Mesendoderm (in vitro differentiated cells): Measurements from ENCODE around the gene SSBP3.

Source experiments
- DNase-seq: peaks from one replicate; pipeline ENCODE4 v3.0.0; 2013
- H2AK5ac ChIP-seq: 2 replicates; pipeline ENCODE4 v1.6.1; 2013; ENCODE audit warnings: low read length, inconsistent platforms
- H2BK120ac ChIP-seq: 2 replicates; pipeline ENCODE4 v1.6.1; 2013; ENCODE audit warnings: low read depth, mild to moderate bottlenecking, low read length, moderate library complexity, mixed read lengths
- H2BK15ac ChIP-seq: replicated peaks from 2 replicates; pipeline ENCODE4 v1.6.1; 2013; ENCODE audit warnings: low read depth, mild to moderate bottlenecking, moderate library complexity
- H2BK5ac ChIP-seq: 2 replicates; pipeline ENCODE4 v1.6.1; 2013; ENCODE audit warnings: low read length, inconsistent platforms
- H3K18ac ChIP-seq: 2 replicates; pipeline ENCODE4 v1.6.1; 2013; ENCODE audit warnings: mild to moderate bottlenecking, low read length, mixed read lengths
- H3K23ac ChIP-seq: one replicate; pipeline ENCODE4 v1.6.1; 2013; ENCODE audit warnings: low read length
- H3K27ac ChIP-seq: 2 replicates; pipeline ENCODE4 v1.5.1; 2013; ENCODE audit warnings: low read depth, mild to moderate bottlenecking, inconsistent platforms, low read length, moderate library complexity
- H3K27me3 ChIP-seq: 2 replicates; pipeline ENCODE4 v1.6.1; 2013; ENCODE audit warnings: low read length, control low read depth, mild to moderate bottlenecking, inconsistent platforms; ENCODE audit not compliant: insufficient read depth, poor library complexity
- H3K36me3 ChIP-seq: 2 replicates; pipeline ENCODE4 v1.6.1; 2013; ENCODE audit warnings: low read length, inconsistent platforms; ENCODE audit not compliant: control insufficient read depth, insufficient read depth
- H3K4ac ChIP-seq: one replicate; pipeline ENCODE4 v1.6.1; 2013; ENCODE audit warnings: low read depth, mild to moderate bottlenecking, low read length, moderate library complexity
- H3K4me1 ChIP-seq: 2 replicates; pipeline ENCODE4 v1.6.1; 2013; ENCODE audit warnings: low read depth, low read length, inconsistent platforms; ENCODE audit not compliant: control insufficient read depth
- H3K4me2 ChIP-seq: 2 replicates; pipeline ENCODE4 v1.6.1; 2013; ENCODE audit warnings: low read length
- H3K4me3 ChIP-seq: 2 replicates; pipeline ENCODE4 v1.5.1; 2013; ENCODE audit warnings: mild to moderate bottlenecking, low read length
- H3K56ac ChIP-seq: one replicate; pipeline ENCODE4 v1.6.1; 2013; ENCODE audit warnings: low read length
- H3K79me1 ChIP-seq: 2 replicates; pipeline ENCODE4 v1.6.1; 2013; ENCODE audit warnings: low read length, inconsistent platforms
- H3K79me2 ChIP-seq: 2 replicates; pipeline ENCODE4 v1.6.1; 2013; ENCODE audit warnings: mild to moderate bottlenecking, low read length; ENCODE audit not compliant: control insufficient read depth, insufficient read depth
- H3K9ac ChIP-seq: 2 replicates; pipeline ENCODE4 v1.6.1; 2013; ENCODE audit warnings: low read length, inconsistent platforms
- H4K5ac ChIP-seq: one replicate; pipeline ENCODE4 v1.6.1; 2013; ENCODE audit warnings: low read length
- H4K8ac ChIP-seq: one replicate; pipeline ENCODE4 v1.6.1; 2013; ENCODE audit warnings: low read depth, mild to moderate bottlenecking, control low read depth, low read length, moderate library complexity
- whole genome bisulfite sequencing: extraction: QIAGEN DNeasy Blood & Tissue Kit; methylation state at CpG from one replicate; pipeline ENCODE4 v1.1.7; 2013; ENCODE audit warnings: low lambda C conversion rate, missing lambda C conversion rate; ENCODE audit not compliant: insufficient coverage; ENCODE audit errors: extremely low coverage; 5-methylcytosine and 5-hydroxymethylcytosine counted together

Gene SSBP3

DNA sequence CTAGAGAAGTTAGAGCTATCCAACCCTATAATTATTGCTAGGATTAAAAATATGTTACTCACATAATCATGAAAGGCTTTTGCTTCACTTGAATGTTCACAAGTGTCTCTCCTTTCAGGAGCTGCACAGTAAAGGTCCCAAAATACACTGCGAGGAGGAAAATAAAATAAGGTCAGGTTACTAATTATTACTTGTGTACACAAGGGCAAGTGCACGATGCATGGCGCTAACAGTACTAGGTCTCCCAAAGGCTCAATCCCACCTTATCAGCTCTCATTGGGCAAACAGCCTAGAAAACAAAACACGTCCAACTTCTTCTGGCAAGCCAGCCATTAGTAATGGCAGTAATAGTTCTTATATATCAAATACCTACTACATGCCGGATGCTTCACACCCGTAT, 4.4 kb downstream of the SSBP3 start:
- H2BK5ac ChIP-seq = no peak overlapping the region
- H3K4me3 ChIP-seq = no peak overlapping the region
- H3K4me2 ChIP-seq = no peak overlapping the region
- peaks cover 19% of the 10 kb centered on the region for H3K4me1 ChIP-seq
- no peak overlapping the region for H3K4ac ChIP-seq
- H3K9ac ChIP-seq = no peak overlapping the region
- peaks cover 86% of the 10 kb centered on the region for H3K79me2 ChIP-seq
- H3K27me3 ChIP-seq = no peaks in the 10 kb centered on the region
- no peak for DNase-seq
- no peak overlapping the region for H3K18ac ChIP-seq
- H3K23ac ChIP-seq = no peak overlapping the region
- H2AK5ac ChIP-seq = no peak overlapping the region
- peaks cover 37% of the 10 kb centered on the region for H3K79me1 ChIP-seq
- H3K36me3 ChIP-seq = peaks cover 39% of the 10 kb centered on the region
- WGBS = no CpG with 5 or more reads among the region's 6 CpGs
- H4K8ac ChIP-seq = no peak overlapping the region
- no peak overlapping the region for H3K27ac ChIP-seq
- H2BK120ac ChIP-seq = no peak overlapping the region
- H3K56ac ChIP-seq = peak overlapping the region; percentile 25
- H4K5ac ChIP-seq = no peak overlapping the region
- H2BK15ac ChIP-seq = no peak overlapping the region

GRCh38 chr1:54400329-54400728, 5.9 kb downstream of the SSBP3 start:
- Histone ChIP-seq H3K36me3 (peaks cover 41% of the 10 kb centered on the region), H4K8ac (no peak overlapping the region), H3K4me1 (peaks cover 19% of the 10 kb centered on the region), H2BK120ac (no peak overlapping the region), H2AK5ac (no peak overlapping the region), H3K56ac (no peak overlapping the region), H4K5ac (no peak overlapping the region), H3K27ac (no peak overlapping the region), H3K18ac (no peak overlapping the region), H3K27me3 (no peaks in the 10 kb centered on the region), H3K4ac (no peak overlapping the region), H2BK15ac (no peak overlapping the region), H3K4me2 (no peak overlapping the region), H3K79me1 (peaks cover 42% of the 10 kb centered on the region), H2BK5ac (no peak overlapping the region), H3K4me3 (no peak overlapping the region), H3K9ac (no peak overlapping the region), H3K79me2 (peaks cover 96% of the 10 kb centered on the region), H3K23ac (no peak overlapping the region)
- no peak for DNase-seq
- WGBS = no CpG with 5 or more reads among the region's 2 CpGs

DNA sequence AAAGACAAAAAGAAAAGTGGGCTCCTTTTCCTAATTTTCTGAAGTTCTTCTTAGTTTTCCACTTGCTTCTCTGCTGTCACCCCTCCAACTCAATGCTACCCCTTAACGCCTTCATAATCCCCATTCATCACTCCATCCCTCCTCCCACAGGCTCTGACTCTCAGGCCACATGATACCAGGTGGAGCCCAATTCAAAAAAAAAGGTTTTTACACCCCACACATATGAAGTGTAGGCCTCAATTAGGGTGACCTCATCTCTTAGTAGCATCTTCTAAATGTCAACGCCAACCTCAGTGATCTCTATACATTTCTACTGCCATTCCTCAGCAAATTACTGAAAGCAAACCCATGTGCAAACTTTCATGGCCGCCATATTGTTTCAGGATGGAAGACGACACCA, 6.4 kb downstream of the SSBP3 start:
- no peak overlapping the region for H2BK120ac ChIP-seq
- no peak overlapping the region for H3K4me3 ChIP-seq

DNA sequence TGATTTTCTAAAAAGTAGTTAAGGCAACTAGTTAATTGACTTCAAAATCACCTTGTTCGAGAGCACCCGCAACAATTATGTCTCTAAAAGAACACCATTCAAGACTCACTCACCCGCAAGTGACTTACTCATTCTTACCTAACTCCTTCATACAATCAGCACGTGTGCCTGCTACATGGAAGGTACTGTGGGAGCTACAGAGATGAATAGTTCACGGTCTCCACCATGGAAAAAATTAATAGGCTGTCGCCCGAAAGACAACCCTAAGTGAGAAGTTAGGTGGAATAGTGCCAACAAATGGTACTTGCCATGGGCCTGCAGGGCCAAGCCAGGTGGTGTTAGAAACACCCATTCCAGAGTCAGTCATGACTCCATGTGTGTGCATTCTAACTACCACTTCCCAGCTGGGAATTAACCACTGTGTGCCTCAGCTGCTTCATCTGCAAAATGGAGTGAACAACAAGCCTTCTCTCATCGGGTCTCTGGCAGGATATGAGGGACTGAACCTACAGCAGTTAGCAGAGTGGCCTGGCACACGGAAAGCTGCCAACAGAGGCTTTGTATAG, 7.1 kb downstream of the SSBP3 start:
- H2BK5ac ChIP-seq = no peak overlapping the region

More for the DNA sequence above, 6.4 kb downstream of the SSBP3 start:
- H3K56ac ChIP-seq = no peak overlapping the region
- H4K5ac ChIP-seq = no peak overlapping the region
- peaks cover 47% of the 10 kb centered on the region for H3K79me1 ChIP-seq
- H3K27me3 ChIP-seq = no peaks in the 10 kb centered on the region
- DNase-seq = no peak
- no CpG with 5 or more reads among the region's 4 CpGs for WGBS
- no peak overlapping the region for H3K4ac ChIP-seq
- H2BK15ac ChIP-seq = no peak overlapping the region
- peaks cover 96% of the 10 kb centered on the region for H3K79me2 ChIP-seq
- H2BK5ac ChIP-seq = no peak overlapping the region
- no peak overlapping the region for H3K4me2 ChIP-seq
- no peak overlapping the region for H3K27ac ChIP-seq
- no peak overlapping the region for H3K9ac ChIP-seq
- peaks cover 19% of the 10 kb centered on the region for H3K4me1 ChIP-seq
- no peak overlapping the region for H3K23ac ChIP-seq
- H2AK5ac ChIP-seq = no peak overlapping the region
- no peak overlapping the region for H3K18ac ChIP-seq
- H3K36me3 ChIP-seq = peaks cover 43% of the 10 kb centered on the region
- H4K8ac ChIP-seq = no peak overlapping the region

GRCh38 chr1:54397980-54398379, 8.2 kb downstream of the SSBP3 start:
- H2BK15ac ChIP-seq = no peak overlapping the region
- no peak overlapping the region for H3K4ac ChIP-seq
- no CpG with 5 or more reads among the region's 3 CpGs for WGBS
- peaks cover 49% of the 10 kb centered on the region for H3K79me1 ChIP-seq
- H2BK5ac ChIP-seq = no peak overlapping the region
- H3K4me3 ChIP-seq = no peak overlapping the region
- peaks cover 91% of the 10 kb centered on the region for H3K79me2 ChIP-seq
- H3K56ac ChIP-seq = no peak overlapping the region
- H4K5ac ChIP-seq = no peak overlapping the region
- H3K4me1 ChIP-seq = peaks cover 11% of the 10 kb centered on the region
- H3K36me3 ChIP-seq = peaks cover 45% of the 10 kb centered on the region
- H4K8ac ChIP-seq = no peak overlapping the region
- H3K27ac ChIP-seq = no peak overlapping the region
- no peak overlapping the region for H3K9ac ChIP-seq
- no peak overlapping the region for H3K4me2 ChIP-seq
- DNase-seq = no peak
- H3K27me3 ChIP-seq = no peaks in the 10 kb centered on the region
- no peak overlapping the region for H2BK120ac ChIP-seq
- no peak overlapping the region for H2AK5ac ChIP-seq
- H3K23ac ChIP-seq = no peak overlapping the region
- no peak overlapping the region for H3K18ac ChIP-seq

More for the DNA sequence above, 7.1 kb downstream of the SSBP3 start:
- Histone ChIP-seq H3K4me3 (no peak overlapping the region), H3K23ac (no peak overlapping the region), H3K79me1 (peaks cover 45% of the 10 kb centered on the region), H3K4ac (no peak overlapping the region), H4K8ac (no peak overlapping the region), H3K36me3 (peaks cover 44% of the 10 kb centered on the region), H3K27ac (no peak overlapping the region), H3K56ac (no peak overlapping the region), H3K79me2 (peaks cover 93% of the 10 kb centered on the region), H2BK15ac (no peak overlapping the region), H3K18ac (no peak overlapping the region), H2BK120ac (no peak overlapping the region), H3K9ac (no peak overlapping the region), H4K5ac (no peak overlapping the region), H2AK5ac (no peak overlapping the region), H3K27me3 (no peaks in the 10 kb centered on the region), H3K4me1 (peaks cover 19% of the 10 kb centered on the region), H3K4me2 (no peak overlapping the region)
- DNase-seq = no peak
- WGBS = no CpG with 5 or more reads among the region's 9 CpGs

DNA sequence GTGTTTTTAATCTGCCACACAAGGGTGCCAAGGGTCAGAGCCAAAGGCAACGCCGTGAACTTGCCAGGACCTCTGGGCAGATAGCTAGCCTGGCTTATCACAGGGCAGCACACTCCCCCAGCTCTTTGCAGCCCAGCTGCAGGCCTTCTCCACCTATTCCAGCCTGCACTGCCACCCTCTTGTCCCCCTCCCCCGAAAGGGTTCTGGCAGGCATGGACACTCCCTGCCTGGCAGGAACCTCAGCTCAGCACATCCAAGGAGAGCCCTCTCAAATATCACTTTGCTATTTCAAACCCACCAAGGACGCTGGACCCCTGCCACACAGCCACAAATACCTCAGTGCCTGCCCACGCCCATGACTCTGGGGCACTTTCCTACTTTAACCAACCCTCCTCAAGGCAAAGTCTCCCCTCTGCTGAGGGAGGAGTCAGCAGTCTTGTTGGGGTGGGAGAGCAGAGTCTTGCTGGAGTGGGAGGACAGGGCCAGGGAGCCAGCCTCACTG, 9.1 kb downstream of the SSBP3 start:
- Histone ChIP-seq H3K56ac (peak overlapping the region; percentile 34), H2BK5ac (no peak overlapping the region), H3K18ac (no peak overlapping the region), H3K4me2 (no peak overlapping the region), H4K5ac (no peak overlapping the region), H3K79me1 (peaks cover 55% of the 10 kb centered on the region), H3K79me2 (peaks cover 91% of the 10 kb centered on the region), H2BK120ac (no peak overlapping the region), H3K4me3 (no peak overlapping the region), H2AK5ac (no peak overlapping the region), H3K4ac (no peak overlapping the region), H3K9ac (peak overlapping the region; percentile 36), H3K27ac (no peak overlapping the region), H4K8ac (no peak overlapping the region), H3K27me3 (no peaks in the 10 kb centered on the region), H2BK15ac (no peak overlapping the region), H3K36me3 (peaks cover 48% of the 10 kb centered on the region), H3K4me1 (peaks cover 7% of the 10 kb centered on the region), H3K23ac (peak overlapping the region; percentile 24)
- WGBS = no CpG with 5 or more reads among the region's 5 CpGs
- DNase-seq = no peak
